HepG2 (cell line): ENCODE measurements around the gene FITM2. TPM values are rescaled to one million over a fixed set of nuclear protein-coding genes. Genes with fewer than 3 reads are reported as not detected.

Source experiments
- CREB1 ChIP-seq, 2 experiments: fragments of 450-650 bp in 1 of 2; IDR thresholded peaks; 2 replicates each; pipeline ENCODE4 v1.6.1; 2016 to 2017; ENCODE audit warnings: control low read depth in 1 of 2, mild to moderate bottlenecking in 1 of 2, missing compliant biosample characterization in 1 of 2, missing genetic modification characterization in 1 of 2
- HDAC1 ChIP-seq: sonication (generic); formaldehyde crosslinking; IDR thresholded peaks from 2 replicates; pipeline ENCODE4 v1.5.1; 2020; ENCODE audit warnings: mild to moderate bottlenecking, missing genetic modification reagents
- KLF6 ChIP-seq: IDR thresholded peaks from 2 replicates; pipeline ENCODE4 v1.8.0; 2016; ENCODE audit warnings: missing biosample characterization, missing genetic modification reagents
- KLF9 ChIP-seq: IDR thresholded peaks from 2 replicates; pipeline ENCODE4 v1.6.1; 2016; ENCODE audit warnings: low read depth
- NBN ChIP-seq: fragments of 450-650 bp; conservative IDR thresholded peaks from 2 replicates; pipeline ENCODE4 v1.6.1; 2017
- NFKBIZ ChIP-seq: IDR thresholded peaks from 2 replicates; pipeline ENCODE4 v1.6.1; 2018; ENCODE audit warnings: missing genetic modification reagents, missing compliant biosample characterization
- NR2F1 ChIP-seq, 2 experiments: fragments of 450-650 bp in 1 of 2; formaldehyde crosslinking in 1 of 2; IDR thresholded peaks; 2 replicates each; pipeline versions ENCODE4 v1.5.0 to v1.6.1; 2016 to 2020; ENCODE audit warnings: mild to moderate bottlenecking in 1 of 2, missing compliant biosample characterization in 1 of 2, missing genetic modification reagents in 1 of 2, moderate library complexity in 1 of 2
- SNRNP70 ChIP-seq: fragments of 200-400 bp; formaldehyde crosslinking; IDR thresholded peaks from 2 replicates; pipeline ENCODE4 v1.6.1; 2017; ENCODE audit warnings: mild to moderate bottlenecking, low read depth, low read length, moderate library complexity
- SUZ12 ChIP-seq: fragments of 150-350 bp; IDR thresholded peaks from 2 replicates; pipeline ENCODE4 v1.6.1; 2014; ENCODE audit warnings: low read depth, low read length
- TEAD2 ChIP-seq: sonication (generic); formaldehyde crosslinking; IDR thresholded peaks from 2 replicates; pipeline ENCODE4 v1.9.0; 2021; ENCODE audit warnings: missing genetic modification reagents
- ZBTB3 ChIP-seq: sonication (generic); formaldehyde crosslinking; IDR thresholded peaks from 2 replicates; pipeline ENCODE4 v1.4.0; 2020; ENCODE audit warnings: low read depth, mild to moderate bottlenecking, moderate library complexity, missing genetic modification reagents, borderline replicate concordance
- ZC3H13 ChIP-seq: sonication (generic); formaldehyde crosslinking; IDR thresholded peaks from 2 replicates; pipeline ENCODE4 v1.8.1; 2023; ENCODE audit warnings: mild to moderate bottlenecking, missing genetic modification reagents, moderate library complexity
- ZNF382 ChIP-seq: sonication (generic); formaldehyde crosslinking; IDR thresholded peaks from 2 replicates; pipeline ENCODE4 v1.5.0; 2020; ENCODE audit warnings: missing genetic modification reagents, mild to moderate bottlenecking, borderline replicate concordance
- ZNF441 ChIP-seq: sonication (generic); formaldehyde crosslinking; IDR thresholded peaks from 2 replicates; pipeline ENCODE4 v1.7.0; 2021; ENCODE audit warnings: missing genetic modification reagents, borderline replicate concordance
- ZNF468 ChIP-seq: sonication (generic); formaldehyde crosslinking; IDR thresholded peaks from 2 replicates; pipeline ENCODE4 v1.8.0; 2022; ENCODE audit warnings: mild to moderate bottlenecking, moderate library complexity, missing genetic modification reagents
- ZNF850 ChIP-seq: sonication (generic); formaldehyde crosslinking; conservative IDR thresholded peaks from 2 replicates; pipeline ENCODE4 v1.9.0; 2021; ENCODE audit warnings: mild to moderate bottlenecking, missing genetic modification reagents
- ZSCAN22 ChIP-seq: sonication (generic); formaldehyde crosslinking; IDR thresholded peaks from 2 replicates; pipeline ENCODE4 v1.4.0; 2020; ENCODE audit warnings: mild to moderate bottlenecking, missing genetic modification reagents
- polyA plus RNA-seq, 8 experiments: library from polyadenylated mRNA; depleted of rRNA in 3 of 8; stranded (reverse) in 7 of 8; unstranded in 1 of 8; fragments of >200 nt; fragmentation: Illumina TruSeq in 4 of 8; extraction: Trizol in 4 of 8; gene quantifications; 2 replicates each; pipeline versions ENCODE4 v1.2.1 to v1.2.3, GENCODE V29; 2011 to 2016; ENCODE audit warnings: low read depth in 4 of 8, missing spikeins in 1 of 8, mixed read lengths in 1 of 8; ENCODE audit not compliant: insufficient read depth in 1 of 8
- total RNA-seq, 5 experiments: library from RNA; depleted of rRNA; stranded (reverse); fragments of >200 nt; fragmentation: Illumina TruSeq; extraction: Trizol; gene quantifications; 2 replicates each; pipeline ENCODE4 v1.2.3, GENCODE V29; 2016; ENCODE audit warnings: low read depth in 1 of 5
- TF ChIP-seq, protein P1 (sequence below), 2 experiments: sonication (generic) in 1 of 2; formaldehyde crosslinking in 1 of 2; IDR thresholded peaks; 2 replicates each; pipeline versions ENCODE4 v1.4.0 to v1.6.1; 2016 to 2020; ENCODE audit warnings: borderline replicate concordance in 1 of 2, low read depth in 1 of 2, mild to moderate bottlenecking in 1 of 2, missing genetic modification reagents in 1 of 2
- TF ChIP-seq, protein P2 (sequence below): sonication (generic); formaldehyde crosslinking; IDR thresholded peaks from 2 replicates; pipeline ENCODE4 v1.9.0; 2021; ENCODE audit warnings: missing genetic modification reagents, mild to moderate bottlenecking, borderline replicate concordance
- TF ChIP-seq, protein P3 (sequence below): sonication (generic); formaldehyde crosslinking; IDR thresholded peaks from 2 replicates; pipeline ENCODE4 v1.4.0; 2020; ENCODE audit warnings: low read depth, missing genetic modification reagents

Gene FITM2
- total and polyA plus RNA-seq, 2 of the 13 experiments (the other 11 are each of a cell fraction or from before 2014, with no cell fraction given), result 9.6 to 24.5 TPM

DNA sequence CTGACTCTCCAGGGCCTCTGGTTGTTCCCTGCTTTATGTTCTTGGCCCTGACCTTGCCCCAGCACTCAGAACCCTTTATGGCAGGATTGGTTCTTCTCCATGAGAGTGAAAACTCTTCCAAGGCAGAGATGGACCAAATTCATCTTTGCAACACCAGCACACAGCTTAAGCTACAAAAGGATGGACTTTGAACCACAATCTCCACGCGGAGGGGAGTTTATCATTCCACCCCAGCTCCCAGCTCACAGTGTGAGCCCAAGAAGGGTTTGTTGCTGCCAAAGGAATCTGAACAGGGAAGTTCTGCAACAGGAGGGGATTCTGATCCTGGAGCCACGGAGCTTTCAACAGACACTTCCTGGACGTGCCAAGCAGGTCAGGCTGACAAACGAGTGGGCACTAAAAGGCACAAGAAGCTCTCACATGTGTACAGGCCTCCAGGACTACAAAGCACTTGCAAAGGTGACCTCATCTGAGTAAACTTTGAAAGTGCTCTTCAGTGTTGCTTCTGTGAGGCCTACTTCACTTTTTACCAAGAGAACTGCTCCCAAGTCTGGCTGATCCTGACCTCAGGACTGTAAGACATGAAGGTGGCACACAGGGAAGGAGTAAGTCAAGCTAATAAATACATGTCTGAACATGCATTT, 8.9 kb downstream of the FITM2 start (continued):
- TF ChIP-seq TEAD2 (no peak; the same call in 1 of the 2 replicates), NR2F1 (CRISPR knock-in tag; IDR thresholded peaks at IDR 0.05) (peak in 1 of 2 experiments; percentile 22; a peak in 1 of 4 replicates), ZSCAN22 (CRISPR knock-in tag) (0 out of 2 replicates have a peak, but pooled peaks have one; percentile 53), KLF6 (no peak; the same call in 1 of the 2 replicates), ZC3H13 (CRISPR knock-in tag) (no peak), HDAC1 (CRISPR knock-in tag) (peak; percentile 88), KLF9 (CRISPR knock-in tag) (peak; percentile 69; the same call in 1 of the 2 replicates), ZNF441 (CRISPR knock-in tag) (peak; percentile 45; the same call in 1 of the 2 replicates), ZNF850 (CRISPR knock-in tag) (no peak), SUZ12 (no peak), ZNF382 (CRISPR knock-in tag) (no peak), ZNF468 (CRISPR knock-in tag) (no peak), ZBTB3 (CRISPR knock-in tag) (peak; percentile 73; the same call in 1 of the 2 replicates), NBN (no peak), SNRNP70 (no peak), CREB1 (IDR thresholded peaks at IDR 0.05) (no peak; the same call in 1 of the 2 replicates), CREB1 (CRISPR knock-in tag; IDR thresholded peaks at IDR 0.05) (no peak), NFKBIZ (CRISPR knock-in tag) (peak; percentile 52; the same call in 1 of the 2 replicates)
- TF ChIP-seq, protein P1, sequence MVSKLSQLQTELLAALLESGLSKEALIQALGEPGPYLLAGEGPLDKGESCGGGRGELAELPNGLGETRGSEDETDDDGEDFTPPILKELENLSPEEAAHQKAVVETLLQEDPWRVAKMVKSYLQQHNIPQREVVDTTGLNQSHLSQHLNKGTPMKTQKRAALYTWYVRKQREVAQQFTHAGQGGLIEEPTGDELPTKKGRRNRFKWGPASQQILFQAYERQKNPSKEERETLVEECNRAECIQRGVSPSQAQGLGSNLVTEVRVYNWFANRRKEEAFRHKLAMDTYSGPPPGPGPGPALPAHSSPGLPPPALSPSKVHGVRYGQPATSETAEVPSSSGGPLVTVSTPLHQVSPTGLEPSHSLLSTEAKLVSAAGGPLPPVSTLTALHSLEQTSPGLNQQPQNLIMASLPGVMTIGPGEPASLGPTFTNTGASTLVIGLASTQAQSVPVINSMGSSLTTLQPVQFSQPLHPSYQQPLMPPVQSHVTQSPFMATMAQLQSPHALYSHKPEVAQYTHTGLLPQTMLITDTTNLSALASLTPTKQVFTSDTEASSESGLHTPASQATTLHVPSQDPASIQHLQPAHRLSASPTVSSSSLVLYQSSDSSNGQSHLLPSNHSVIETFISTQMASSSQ (IDR thresholded peaks at IDR 0.05; ENCODE audit: low read depth), result no peak; the same call in 1 of the 2 replicates
- TF ChIP-seq, protein P1 (CRISPR knock-in tag; IDR thresholded peaks at IDR 0.05; ENCODE audit: borderline replicate concordance), result peak; percentile 80; the same call in 1 of the 2 replicates
- TF ChIP-seq, protein P2, sequence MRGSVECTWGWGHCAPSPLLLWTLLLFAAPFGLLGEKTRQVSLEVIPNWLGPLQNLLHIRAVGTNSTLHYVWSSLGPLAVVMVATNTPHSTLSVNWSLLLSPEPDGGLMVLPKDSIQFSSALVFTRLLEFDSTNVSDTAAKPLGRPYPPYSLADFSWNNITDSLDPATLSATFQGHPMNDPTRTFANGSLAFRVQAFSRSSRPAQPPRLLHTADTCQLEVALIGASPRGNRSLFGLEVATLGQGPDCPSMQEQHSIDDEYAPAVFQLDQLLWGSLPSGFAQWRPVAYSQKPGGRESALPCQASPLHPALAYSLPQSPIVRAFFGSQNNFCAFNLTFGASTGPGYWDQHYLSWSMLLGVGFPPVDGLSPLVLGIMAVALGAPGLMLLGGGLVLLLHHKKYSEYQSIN, result no peak
- TF ChIP-seq, protein P3, sequence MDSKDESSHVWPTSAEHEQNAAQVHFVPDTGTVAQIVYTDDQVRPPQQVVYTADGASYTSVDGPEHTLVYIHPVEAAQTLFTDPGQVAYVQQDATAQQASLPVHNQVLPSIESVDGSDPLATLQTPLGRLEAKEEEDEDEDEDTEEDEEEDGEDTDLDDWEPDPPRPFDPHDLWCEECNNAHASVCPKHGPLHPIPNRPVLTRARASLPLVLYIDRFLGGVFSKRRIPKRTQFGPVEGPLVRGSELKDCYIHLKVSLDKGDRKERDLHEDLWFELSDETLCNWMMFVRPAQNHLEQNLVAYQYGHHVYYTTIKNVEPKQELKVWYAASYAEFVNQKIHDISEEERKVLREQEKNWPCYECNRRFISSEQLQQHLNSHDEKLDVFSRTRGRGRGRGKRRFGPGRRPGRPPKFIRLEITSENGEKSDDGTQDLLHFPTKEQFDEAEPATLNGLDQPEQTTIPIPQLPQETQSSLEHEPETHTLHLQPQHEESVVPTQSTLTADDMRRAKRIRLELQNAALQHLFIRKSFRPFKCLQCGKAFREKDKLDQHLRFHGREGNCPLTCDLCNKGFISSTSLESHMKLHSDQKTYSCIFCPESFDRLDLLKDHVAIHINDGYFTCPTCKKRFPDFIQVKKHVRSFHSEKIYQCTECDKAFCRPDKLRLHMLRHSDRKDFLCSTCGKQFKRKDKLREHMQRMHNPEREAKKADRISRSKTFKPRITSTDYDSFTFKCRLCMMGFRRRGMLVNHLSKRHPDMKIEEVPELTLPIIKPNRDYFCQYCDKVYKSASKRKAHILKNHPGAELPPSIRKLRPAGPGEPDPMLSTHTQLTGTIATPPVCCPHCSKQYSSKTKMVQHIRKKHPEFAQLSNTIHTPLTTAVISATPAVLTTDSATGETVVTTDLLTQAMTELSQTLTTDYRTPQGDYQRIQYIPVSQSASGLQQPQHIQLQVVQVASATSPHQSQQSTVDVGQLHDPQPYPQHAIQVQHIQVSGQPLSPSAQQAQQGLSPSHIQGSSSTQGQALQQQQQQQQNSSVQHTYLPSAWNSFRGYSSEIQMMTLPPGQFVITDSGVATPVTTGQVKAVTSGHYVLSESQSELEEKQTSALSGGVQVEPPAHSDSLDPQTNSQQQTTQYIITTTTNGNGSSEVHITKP (CRISPR knock-in tag), result peak; percentile 49; the same call in 1 of the 2 replicates
